Astrocyte (in vitro differentiated cells and primary cell): ENCODE results near the gene XPNPEP3.
"Not testable (repeated sequence)": the region's sequence is repeated elsewhere in the genome, so short reads cannot be mapped to it uniquely, and the experiment has no call there.

Experiments
- CTCF ChIP-seq: IDR thresholded peaks from 2 replicates; pipeline ENCODE4 v1.5.1; 2011; ENCODE audit warnings: low read depth, mild to moderate bottlenecking, inconsistent platforms, low read length, moderate library complexity; ENCODE audit not compliant: insufficient read depth
- EZH2 ChIP-seq: IDR thresholded peaks from 2 replicates; pipeline ENCODE4 v1.6.1; 2012; ENCODE audit warnings: mild to moderate bottlenecking, low read length, inconsistent platforms; ENCODE audit not compliant: insufficient read depth

GRCh38 chr22:40868379-40868778 is 11.4 kb downstream of the XPNPEP3 start:
- TF ChIP-seq CTCF, EZH2: not testable (repeated sequence)
